ENCODE data around the gene DIAPH2.

The DIAPH2 gene

DNA sequence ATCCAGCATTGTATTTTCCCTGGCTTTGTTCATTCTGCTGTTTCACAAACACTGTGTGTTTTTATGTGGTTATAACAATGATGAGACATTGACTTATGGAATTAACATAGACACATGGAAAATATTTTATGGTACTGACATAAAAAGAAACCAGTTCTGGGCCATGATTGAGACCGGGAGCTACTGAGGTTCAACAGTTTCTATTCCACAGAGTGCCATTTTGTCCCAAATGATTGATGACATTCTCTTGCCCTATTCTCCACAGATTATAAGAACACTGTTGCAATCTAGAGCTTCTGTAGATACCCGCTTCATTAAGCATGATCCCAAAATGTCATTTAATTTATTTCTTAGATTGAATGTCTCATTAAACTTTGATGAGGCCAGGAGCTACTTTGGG, 525.9 kb downstream of the DIAPH2 start:
- DNase-seq: no peak

- DNase-seq: no peak
These were observed 526.4 kb downstream of the DIAPH2 start for GRCh38 chrX:97211070-97211469.

DNA sequence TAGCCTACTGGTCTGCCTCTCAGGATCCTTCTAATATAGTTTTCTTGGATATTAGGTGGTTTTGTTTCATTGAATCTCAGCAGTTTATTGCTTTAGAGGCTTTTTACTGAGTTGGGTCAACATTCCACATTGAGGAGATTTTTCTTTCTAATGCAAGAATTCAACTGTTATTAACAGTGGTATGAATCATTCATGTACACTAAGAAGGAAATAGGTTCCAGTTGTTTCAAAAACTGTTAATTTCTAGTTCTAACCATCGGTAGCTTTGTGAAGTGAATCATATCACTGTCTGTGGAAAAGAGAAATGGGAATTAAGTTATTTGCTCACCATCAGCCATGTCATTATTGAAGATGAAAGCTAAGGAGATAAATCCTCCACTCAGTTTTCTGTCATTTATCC, 530.5 kb downstream of the DIAPH2 start:
- no peak for DNase-seq

GRCh38 chrX:97224148-97224547, 539.5 kb downstream of the DIAPH2 start:
- no peak for DNase-seq

DNA sequence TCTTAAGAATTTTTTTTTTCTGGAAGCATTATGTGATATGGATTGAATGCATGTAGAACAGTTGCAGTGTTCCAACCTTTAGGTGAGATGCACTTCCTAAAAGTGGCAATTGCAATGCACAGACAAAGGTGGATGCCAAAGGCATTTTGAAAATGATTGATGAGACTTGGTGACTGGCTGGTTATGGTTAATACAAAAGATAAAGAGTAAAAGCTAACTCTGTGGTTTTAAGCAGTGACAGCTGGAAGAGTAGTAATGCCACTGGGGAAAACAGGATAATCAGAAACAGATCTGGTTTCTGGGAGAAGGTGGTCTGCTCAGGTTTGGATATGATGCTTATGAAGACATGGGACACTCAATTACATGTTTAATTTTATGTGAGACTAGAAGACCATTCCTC, 544.7 kb downstream of the DIAPH2 start:
- no peak for DNase-seq

GRCh38 chrX:97230948-97231347, 546.3 kb downstream of the DIAPH2 start:
- no peak for DNase-seq

GRCh38 chrX:97234471-97235081, 549.9 kb downstream of the DIAPH2 start:
- no peak for DNase-seq

GRCh38 chrX:97238632-97239031, 554.0 kb downstream of the DIAPH2 start:
- DNase-seq: no peak

DNA sequence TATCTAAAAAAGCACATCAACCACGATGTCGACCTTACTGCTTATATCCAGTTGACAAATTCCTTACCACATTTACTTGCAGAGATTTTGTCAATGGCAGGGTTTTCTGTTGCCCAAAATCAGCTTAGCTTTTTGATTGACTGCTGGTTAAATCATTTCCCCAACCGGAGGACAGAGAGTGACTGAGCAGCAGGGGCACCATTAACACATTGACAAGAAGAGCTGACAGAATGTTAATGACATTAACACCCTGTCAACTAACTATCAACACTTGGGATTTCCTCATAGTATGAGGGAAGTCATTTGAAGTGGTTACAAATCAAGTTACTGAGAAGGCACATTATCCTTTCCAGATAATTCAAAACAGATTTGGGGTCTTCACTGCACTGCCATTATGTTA, 567.5 kb downstream of the DIAPH2 start:
- no peak for DNase-seq

- no peak for DNase-seq
These were observed 576.0 kb downstream of the DIAPH2 start for GRCh38 chrX:97260679-97261078.

DNA sequence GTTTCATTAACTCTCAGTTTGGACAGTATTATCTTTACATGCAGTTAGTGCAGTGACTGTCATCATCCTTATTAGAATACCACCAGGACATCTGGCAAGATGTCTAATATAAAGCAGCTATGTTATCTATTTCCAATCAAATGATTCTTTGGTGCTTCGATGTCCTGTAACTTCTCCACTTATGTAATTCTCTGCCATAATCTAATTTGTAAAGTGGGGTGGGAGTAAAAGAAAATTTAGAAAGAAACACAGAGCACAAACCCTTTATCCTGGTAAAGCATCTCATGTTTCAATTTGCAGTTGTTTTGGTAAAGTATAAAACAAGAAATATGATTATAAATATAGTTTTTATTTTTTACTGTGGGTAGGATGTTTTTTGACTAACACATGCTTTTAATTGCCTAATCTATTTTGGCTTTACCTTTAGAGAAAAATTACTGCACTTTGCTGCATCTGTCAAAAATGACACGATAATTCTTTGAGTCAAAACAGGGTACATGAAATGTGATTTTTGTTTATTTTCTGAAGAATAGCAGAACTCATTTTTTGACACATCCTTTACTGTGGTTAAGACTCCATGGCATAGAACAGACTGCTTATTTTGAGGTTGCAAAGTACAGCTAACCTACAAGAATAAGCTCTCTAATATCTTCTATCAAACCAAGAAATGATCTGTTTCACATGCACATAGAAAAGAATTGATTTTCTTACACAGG, 581.9 kb downstream of the DIAPH2 start:
- no peak for DNase-seq

DNA sequence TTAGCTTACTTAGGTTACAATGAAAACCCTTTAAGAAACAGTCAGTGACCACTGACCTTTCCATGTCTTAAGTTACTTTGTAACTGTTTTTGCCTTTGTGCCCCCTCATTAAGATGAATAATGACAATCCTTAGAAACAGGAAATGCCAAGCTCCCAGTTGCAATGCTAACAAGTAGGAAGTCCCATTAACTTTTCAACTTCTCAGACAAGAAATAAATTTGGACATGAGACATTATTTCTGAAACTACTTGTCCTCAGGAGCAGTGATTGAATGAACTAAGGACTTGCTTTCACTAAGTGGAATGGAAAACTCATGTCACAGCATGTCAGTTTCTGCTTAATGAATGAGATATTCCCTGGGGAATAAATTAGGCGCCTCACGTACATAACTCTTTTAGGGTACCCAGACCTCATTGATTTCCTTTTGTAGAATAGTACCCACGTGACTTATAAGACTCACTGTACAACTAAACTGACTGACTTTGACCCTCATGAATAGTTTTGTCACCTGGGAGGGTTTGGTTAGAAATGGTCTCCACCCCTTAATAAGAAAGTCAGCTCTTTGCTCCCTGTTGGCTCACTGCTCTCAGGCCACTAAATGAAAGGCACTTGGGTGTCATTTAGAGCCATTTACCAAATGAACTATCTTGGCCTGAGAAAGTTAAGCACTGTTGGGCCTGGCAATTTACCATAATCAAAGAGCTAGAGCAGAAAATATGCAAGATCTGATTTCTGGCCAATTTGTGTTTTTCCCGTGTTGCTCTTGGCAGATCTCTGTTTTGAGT, 582.9 kb downstream of the DIAPH2 start:
- peak; percentile 21 for DNase-seq

DNA sequence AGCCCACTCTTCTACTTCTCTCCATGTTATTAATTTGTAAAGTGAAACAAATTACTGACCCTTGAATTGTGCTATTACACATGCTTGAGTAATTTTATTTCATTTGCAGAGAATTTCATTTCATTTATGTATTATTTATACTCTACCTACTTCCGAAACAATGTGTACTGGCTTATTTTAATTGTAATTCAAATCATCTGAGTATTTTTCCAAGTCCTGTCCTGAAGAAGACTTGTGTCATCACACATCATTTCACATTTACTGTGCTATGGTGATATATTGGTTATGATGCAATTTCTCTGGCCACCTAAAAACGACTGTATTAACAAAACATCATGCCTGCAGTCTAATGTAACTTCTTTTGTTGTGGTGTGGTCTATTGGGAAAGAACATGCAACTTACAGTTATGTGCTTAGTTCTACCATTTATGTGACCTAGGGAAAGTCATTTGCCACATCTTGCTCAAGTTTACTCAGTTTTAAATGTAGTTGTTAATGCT, 583.6 kb downstream of the DIAPH2 start:
- no peak for DNase-seq

GRCh38 chrX:97284531-97284930, 599.9 kb downstream of the DIAPH2 start:
- DNase-seq: no peak

- DNase-seq: no peak
These were observed 605.6 kb downstream of the DIAPH2 start for GRCh38 chrX:97290199-97290598.

DNA sequence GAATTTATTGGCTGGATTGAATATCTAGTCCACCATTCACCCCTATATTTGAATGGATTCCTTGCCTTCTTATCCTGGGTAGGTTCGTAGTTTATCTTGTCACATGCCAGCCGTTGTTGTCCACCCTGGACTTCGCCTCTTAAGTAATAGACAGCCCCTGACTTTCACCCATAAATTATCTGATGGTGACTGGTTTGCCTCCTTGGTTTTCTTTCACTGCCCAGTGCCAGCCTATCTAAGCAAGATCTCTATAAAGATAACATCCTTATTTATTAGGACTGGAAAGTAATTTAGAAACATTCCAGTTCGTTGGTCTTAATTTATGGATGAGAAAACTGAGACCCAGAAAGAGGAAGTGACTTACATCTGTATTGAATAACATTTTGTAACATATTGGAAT, 609.4 kb downstream of the DIAPH2 start:
- no peak for DNase-seq

DNA sequence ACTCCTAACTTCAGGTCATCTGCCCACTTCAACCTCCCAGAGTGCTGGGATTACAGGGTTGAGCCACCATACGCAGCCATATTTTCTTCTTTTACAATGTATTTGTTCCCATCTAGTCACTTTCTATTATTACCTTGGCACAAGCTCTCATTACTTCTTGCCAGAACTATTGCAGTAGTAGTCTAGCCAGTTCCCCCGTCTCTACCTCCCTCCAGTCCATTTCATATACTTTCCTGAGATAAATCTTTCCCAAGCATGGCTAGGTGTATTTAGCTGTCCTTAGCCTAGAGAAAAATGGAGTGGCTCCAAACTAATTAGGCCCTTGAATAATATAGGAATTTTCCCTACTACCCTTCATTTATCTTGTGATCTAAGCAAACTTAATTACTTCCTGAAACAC, 611.3 kb downstream of the DIAPH2 start:
- DNase-seq: no peak

DNA sequence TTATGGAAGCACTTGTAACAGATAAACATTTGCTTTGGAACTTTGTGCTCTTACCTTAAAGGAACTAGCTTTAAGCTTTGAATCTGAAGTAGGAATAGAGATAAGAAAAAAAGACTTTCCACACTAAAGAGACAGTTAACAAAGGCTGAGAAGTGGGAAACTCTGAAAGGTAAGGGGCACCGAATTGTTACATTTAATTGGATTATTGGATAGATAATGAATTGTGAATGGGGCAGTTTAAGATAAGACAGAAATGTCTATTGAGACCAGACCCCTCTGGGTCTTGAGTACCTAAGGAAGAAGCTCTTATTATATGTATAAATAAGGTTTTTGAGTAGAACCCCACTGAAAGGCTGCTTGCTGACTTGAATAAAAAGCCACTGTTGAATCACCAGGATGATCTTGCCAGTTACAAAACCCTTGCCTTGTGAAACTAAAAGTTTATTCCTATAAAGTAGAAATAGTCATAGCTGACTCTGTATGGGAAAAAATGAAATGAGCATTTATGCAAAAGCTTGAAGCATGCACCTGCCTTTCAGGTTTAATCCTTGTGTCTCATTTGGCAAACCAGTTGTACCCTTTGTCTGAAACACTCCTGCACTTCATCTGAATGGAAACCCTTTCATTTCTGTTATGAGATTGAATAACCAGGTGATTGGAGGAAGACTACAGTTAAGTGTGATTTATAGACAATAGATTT, 622.3 kb downstream of the DIAPH2 start:
- DNase-seq: no peak

DNA sequence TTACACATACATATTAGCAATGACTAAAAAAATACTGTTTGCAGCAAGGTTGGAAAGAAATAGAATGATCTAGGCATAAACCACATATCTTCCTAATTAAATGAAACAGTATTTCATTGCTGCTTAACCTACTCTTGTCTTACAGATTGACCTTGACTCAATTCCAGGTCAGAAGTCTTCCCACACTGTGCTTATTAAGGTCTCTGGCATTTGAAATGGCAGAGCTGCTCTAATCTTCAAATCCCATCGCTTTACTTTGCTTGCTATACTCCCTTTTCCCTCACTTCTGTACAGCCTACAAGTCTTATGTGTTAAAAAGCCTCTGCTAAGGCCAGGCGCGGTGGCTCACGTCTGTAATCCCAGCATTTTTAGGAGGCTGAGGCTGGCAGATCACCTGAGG, 623.5 kb downstream of the DIAPH2 start:
- no peak for DNase-seq

GRCh38 chrX:97309487-97310116, 625.0 kb downstream of the DIAPH2 start:
- DNase-seq: no peak

GRCh38 chrX:97310373-97310772, 625.7 kb downstream of the DIAPH2 start:
- no peak for DNase-seq

- no peak for DNase-seq
These were observed 626.6 kb downstream of the DIAPH2 start for GRCh38 chrX:97311066-97311778.

Measured in NCI-H1694 (cell line).